ENCODE measurements around the gene HRNR.

- TF ChIP-seq, protein P1, sequence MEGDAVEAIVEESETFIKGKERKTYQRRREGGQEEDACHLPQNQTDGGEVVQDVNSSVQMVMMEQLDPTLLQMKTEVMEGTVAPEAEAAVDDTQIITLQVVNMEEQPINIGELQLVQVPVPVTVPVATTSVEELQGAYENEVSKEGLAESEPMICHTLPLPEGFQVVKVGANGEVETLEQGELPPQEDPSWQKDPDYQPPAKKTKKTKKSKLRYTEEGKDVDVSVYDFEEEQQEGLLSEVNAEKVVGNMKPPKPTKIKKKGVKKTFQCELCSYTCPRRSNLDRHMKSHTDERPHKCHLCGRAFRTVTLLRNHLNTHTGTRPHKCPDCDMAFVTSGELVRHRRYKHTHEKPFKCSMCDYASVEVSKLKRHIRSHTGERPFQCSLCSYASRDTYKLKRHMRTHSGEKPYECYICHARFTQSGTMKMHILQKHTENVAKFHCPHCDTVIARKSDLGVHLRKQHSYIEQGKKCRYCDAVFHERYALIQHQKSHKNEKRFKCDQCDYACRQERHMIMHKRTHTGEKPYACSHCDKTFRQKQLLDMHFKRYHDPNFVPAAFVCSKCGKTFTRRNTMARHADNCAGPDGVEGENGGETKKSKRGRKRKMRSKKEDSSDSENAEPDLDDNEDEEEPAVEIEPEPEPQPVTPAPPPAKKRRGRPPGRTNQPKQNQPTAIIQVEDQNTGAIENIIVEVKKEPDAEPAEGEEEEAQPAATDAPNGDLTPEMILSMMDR (IDR thresholded peaks at IDR 0.05; ENCODE audit: borderline replicate concordance, extremely low read depth, low read length, poor library complexity, severe bottlenecking), result no peak
- TF ChIP-seq EZH2 (IDR thresholded peaks at IDR 0.05; ENCODE audit: borderline replicate concordance, low read depth, low read length, severe bottlenecking), result no peak
Observed at GRCh38 chr1:152198982-152199381, 25.0 kb downstream of the HRNR start.
